Peyer's patch (tissue), 4 donors: ENCODE results near the gene DAB1. TPM values are rescaled to one million over a fixed set of nuclear protein-coding genes. Genes with fewer than 3 reads are reported as not detected.

ENCODE experiments used
- DNase-seq, 3 donors: peaks; one replicate each; pipeline ENCODE4 v3.0.0-alpha.2; 2017 to 2019
- H3K27ac ChIP-seq, 4 donors: fragments of 200-600 bp; sonication (generic); one replicate each; pipeline ENCODE4 v1.5.1; 2016 to 2019
- H3K27me3 ChIP-seq, 2 donors: fragments of 200-600 bp; sonication (generic); one replicate each; pipeline ENCODE4 v1.5.1; 2019
- H3K36me3 ChIP-seq, 3 donors: fragments of 200-600 bp; sonication (generic); one replicate each; pipeline ENCODE4 v1.5.1; 2016 to 2019
- H3K4me1 ChIP-seq, 4 donors: fragments of 200-600 bp; sonication (generic); one replicate each; pipeline ENCODE4 v1.5.1; 2016 to 2019
- H3K4me3 ChIP-seq, 4 donors: fragments of 200-600 bp; sonication (generic); 1 replicate in 3 of 4; 2 replicates in 1 of 4; pipeline ENCODE4 v1.5.1; 2016 to 2019; ENCODE audit warnings: mild to moderate bottlenecking in 1 of 4
- H3K9me3 ChIP-seq, 4 donors: fragments of 200-600 bp; sonication (generic); one replicate each; pipeline ENCODE4 v1.5.1; 2016 to 2019; ENCODE audit warnings: mild to moderate bottlenecking in 1 of 4
- CTCF ChIP-seq, 6 experiments: fragments of 450-650 bp in 4 of 6; fragments of 200-600 bp in 2 of 6; sonication (generic) in 1 of 6; IDR thresholded peaks; one replicate each; pipeline ENCODE4 v1.5.1; 2017 to 2019; ENCODE audit warnings: antibody characterized with exemption in 6 of 6, mild to moderate bottlenecking in 3 of 6, moderate library complexity in 1 of 6
- POLR2A ChIP-seq, 2 donors: fragments of 450-650 bp; IDR thresholded peaks; one replicate each; pipeline ENCODE4 v1.5.1; 2017; ENCODE audit warnings: antibody characterized with exemption in 2 of 2, mild to moderate bottlenecking in 2 of 2, moderate library complexity in 2 of 2
- total RNA-seq, 4 donors: library from RNA; depleted of rRNA; stranded (reverse); fragments of >200 nt; gene quantifications; one replicate each; pipeline ENCODE4 v1.1.0, GENCODE V29; 2016

The DAB1 gene
- total RNA-seq, 4 donors from 2014 or later: 4.1 to 75.3 (median 63.9) TPM

- Histone ChIP-seq H3K4me3 (no peak overlapping the region), H3K4me1 (peaks cover 0 to 14% (median 0%) of the 10 kb centered on the region in 4 donors), H3K27ac (no peak overlapping the region), H3K36me3 (no peaks in the 10 kb centered on the region), H3K9me3 (no peaks in the 10 kb centered on the region), H3K27me3 (no peaks in the 10 kb centered on the region)
- TF ChIP-seq POLR2A (IDR thresholded peaks at IDR 0.05) (no peak), CTCF (IDR thresholded peaks at IDR 0.05) (no peak)
- no peak for DNase-seq
Observed at GRCh38 chr1:57316861-57317260, 107.0 kb downstream of the DAB1 start.

GRCh38 chr1:57316291-57316690 is 107.6 kb downstream of the DAB1 start:
- no peak overlapping the region for H3K27ac ChIP-seq
- TF ChIP-seq CTCF (IDR thresholded peaks at IDR 0.05) (no peak), POLR2A (IDR thresholded peaks at IDR 0.05) (no peak)

DNA sequence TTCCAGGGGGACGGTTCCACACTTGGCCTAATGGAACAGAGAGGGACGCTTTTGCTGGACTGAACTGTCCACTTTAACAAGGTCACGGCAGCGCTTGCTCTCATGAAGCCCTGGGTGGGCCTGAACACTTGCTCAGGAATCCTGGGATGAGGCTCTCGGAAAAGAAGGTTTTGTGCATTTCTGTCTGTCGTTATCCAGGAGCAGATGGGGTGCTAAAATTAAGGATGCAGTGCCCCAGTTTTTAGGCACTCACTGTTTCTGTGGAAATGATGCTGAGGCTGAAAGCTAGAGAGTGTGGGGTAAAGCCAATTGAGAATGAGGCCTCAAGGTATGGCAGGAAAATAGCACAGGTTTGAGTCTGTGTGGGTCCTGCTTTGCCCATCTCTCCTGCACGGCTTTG is 111.0 kb downstream of the DAB1 start:
- peaks cover 0 to 5% (median 0%) of the 10 kb centered on the region in 4 donors for H3K4me1 ChIP-seq
- no peak for DNase-seq
- no peak overlapping the region for H3K27ac ChIP-seq
- no peaks in the 10 kb centered on the region for H3K27me3 ChIP-seq
- TF ChIP-seq CTCF (IDR thresholded peaks at IDR 0.05): no peak
- no peak for TF ChIP-seq POLR2A (IDR thresholded peaks at IDR 0.05)
- no peaks in the 10 kb centered on the region for H3K9me3 ChIP-seq
- no peaks in the 10 kb centered on the region for H3K36me3 ChIP-seq
- H3K4me3 ChIP-seq: no peak overlapping the region

More at GRCh38 chr1:57316291-57316690, 107.6 kb downstream of the DAB1 start:
- no peak for DNase-seq
- Histone ChIP-seq H3K4me3 (no peak overlapping the region), H3K36me3 (no peaks in the 10 kb centered on the region), H3K9me3 (no peaks in the 10 kb centered on the region), H3K27me3 (no peaks in the 10 kb centered on the region), H3K4me1 (peaks cover 0 to 14% (median 0%) of the 10 kb centered on the region in 4 donors)

DNA sequence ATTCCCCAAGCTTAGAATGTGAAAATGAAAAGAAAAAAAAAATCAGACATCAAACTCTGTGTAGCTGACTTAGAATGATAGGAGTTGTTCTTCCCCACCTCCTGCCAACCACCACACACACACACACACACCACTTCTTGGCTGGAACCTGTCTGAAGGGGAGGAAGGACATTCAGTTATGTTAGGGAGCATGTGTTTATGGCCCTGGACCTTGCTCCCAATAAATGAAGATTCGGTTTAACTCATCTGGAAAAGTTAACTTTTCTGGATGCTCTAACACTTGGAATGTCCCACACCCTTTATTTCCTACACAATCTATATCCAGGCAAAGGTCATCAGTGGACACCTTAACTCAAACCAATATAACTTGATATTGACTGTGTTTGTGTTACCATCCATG is 112.4 kb downstream of the DAB1 start:
- Histone ChIP-seq H3K36me3 (no peaks in the 10 kb centered on the region), H3K4me3 (no peak overlapping the region), H3K27ac (peak overlapping the region in 2 of 4 donors; percentile 68 to 79), H3K4me1 (peaks cover 0 to 5% (median 0%) of the 10 kb centered on the region in 4 donors), H3K27me3 (no peaks in the 10 kb centered on the region), H3K9me3 (no peaks in the 10 kb centered on the region)
- TF ChIP-seq POLR2A (IDR thresholded peaks at IDR 0.05): no peak
- peak in 1 of 6 experiments; percentile 2 for TF ChIP-seq CTCF (IDR thresholded peaks at IDR 0.05)
- DNase-seq: peak in 1 of 3 donors; percentile 65

- no peaks in the 10 kb centered on the region for H3K36me3 ChIP-seq
- DNase-seq: peak in 1 of 3 donors; percentile 67
- no peaks in the 10 kb centered on the region for H3K27me3 ChIP-seq
- TF ChIP-seq CTCF (IDR thresholded peaks at IDR 0.05): peak in 1 of 6 experiments; percentile 2
- TF ChIP-seq POLR2A (IDR thresholded peaks at IDR 0.05): peak in 1 of 2 donors; percentile 28
- peaks cover 0 to 5% (median 0%) of the 10 kb centered on the region in 4 donors for H3K4me1 ChIP-seq
- H3K4me3 ChIP-seq: no peak overlapping the region
- no peaks in the 10 kb centered on the region for H3K9me3 ChIP-seq
- peak overlapping the region in 3 of 4 donors; percentile 68 to 79 (median 68) for H3K27ac ChIP-seq
Observed at GRCh38 chr1:57311006-57311405, 112.9 kb downstream of the DAB1 start.
